Gastrocnemius medialis (tissue), 4 donors: ENCODE measurements around the gene KCNIP1. TPM values are rescaled to one million over a fixed set of nuclear protein-coding genes. Genes with fewer than 3 reads are reported as not detected.

ENCODE experiments used
- ATAC-seq, 2 donors: fragments of 150-250 bp; one replicate each; pipeline ENCODE4 v1.9.1; 2016
- DNase-seq, 2 donors: peaks; one replicate each; pipeline ENCODE4 v3.0.0-alpha.2; 2019
- H3K27ac ChIP-seq, 4 donors: fragments of 200-600 bp; sonication (generic); 1 replicate in 1 of 4; 2 replicates in 3 of 4; pipeline ENCODE4 v1.5.1; 2016 to 2018; ENCODE audit warnings: mild to moderate bottlenecking in 2 of 4, moderate library complexity in 1 of 4
- H3K27me3 ChIP-seq, 3 donors: fragments of 200-600 bp; sonication (generic) in 2 of 3; 1 replicate in 1 of 3; 2 replicates in 2 of 3; pipeline versions ENCODE4 v1.5.1 to v1.6.0; 2016 to 2019; ENCODE audit warnings: mild to moderate bottlenecking in 1 of 3, moderate library complexity in 1 of 3
- H3K36me3 ChIP-seq, 2 donors: fragments of 200-600 bp; sonication (generic) in 1 of 2; one replicate each; pipeline ENCODE4 v1.5.1; 2017 to 2018
- H3K4me1 ChIP-seq, 2 donors: fragments of 200-600 bp; sonication (generic) in 1 of 2; one replicate each; pipeline ENCODE4 v1.5.1; 2016 to 2017; ENCODE audit warnings: mild to moderate bottlenecking in 2 of 2
- H3K4me3 ChIP-seq, 4 donors: fragments of 200-600 bp; sonication (generic) in 3 of 4; 1 replicate in 1 of 4; 2 replicates in 3 of 4; pipeline ENCODE4 v1.5.1; 2016 to 2019; ENCODE audit warnings: mild to moderate bottlenecking in 2 of 4
- H3K9me3 ChIP-seq, 3 donors: fragments of 200-600 bp; sonication (generic) in 2 of 3; 1 replicate in 1 of 3; 2 replicates in 2 of 3; pipeline ENCODE4 v1.5.1; 2016 to 2019
- POLR2A ChIP-seq, 2 donors: fragments of 450-650 bp; IDR thresholded peaks; one replicate each; pipeline ENCODE4 v1.6.1; 2017; ENCODE audit warnings: antibody characterized with exemption in 2 of 2, mild to moderate bottlenecking in 2 of 2, moderate library complexity in 2 of 2
- in situ Hi-C, 4 donors: fragments of 200-750 bp; cut with MboI; loops; one replicate each; pipeline versions ENCODE4 v1.15.0 to v1.8.0; 2017; ENCODE audit warnings: low sequenced_read_pairs in 4 of 4
- intact Hi-C: fragments of 100-400 bp; cut with DNase I; formaldehyde crosslinking; loops from one replicate; pipeline ENCODE4 v1.15.1; 2023; ENCODE audit warnings: low total_unique reads
- total RNA-seq, 4 donors: library from RNA; depleted of rRNA; stranded (reverse); fragments of >200 nt; gene quantifications; one replicate each; pipeline versions ENCODE4 v1.1.0 to v1.2.3, GENCODE V29; 2016
- TF ChIP-seq, protein P1 (sequence below), 5 experiments: fragments of 450-650 bp in 3 of 5; fragments of 200-600 bp in 2 of 5; sonication (generic) in 2 of 5; IDR thresholded peaks in 4 of 5; conservative IDR thresholded peaks in 1 of 5; 1 replicate in 4 of 5; 2 replicates in 1 of 5; pipeline ENCODE4 v1.5.1; 2016 to 2019; ENCODE audit warnings: antibody characterized with exemption in 5 of 5, mild to moderate bottlenecking in 3 of 5, moderate library complexity in 3 of 5

The KCNIP1 gene
- total RNA-seq, 4 donors from 2014 or later = not detected

- in situ Hi-C loops = no loop called here
- H3K36me3 ChIP-seq = no peaks in the 10 kb centered on the region
- ATAC-seq (no peak), DNase-seq (no peak)
- intact Hi-C loops = no loop called here
- H3K27ac ChIP-seq = no peak overlapping the region
- no peaks in the 10 kb centered on the region for H3K9me3 ChIP-seq
- no peaks in the 10 kb centered on the region for H3K4me1 ChIP-seq
- TF ChIP-seq POLR2A (IDR thresholded peaks at IDR 0.05) = no peak
- TF ChIP-seq, protein P1, sequence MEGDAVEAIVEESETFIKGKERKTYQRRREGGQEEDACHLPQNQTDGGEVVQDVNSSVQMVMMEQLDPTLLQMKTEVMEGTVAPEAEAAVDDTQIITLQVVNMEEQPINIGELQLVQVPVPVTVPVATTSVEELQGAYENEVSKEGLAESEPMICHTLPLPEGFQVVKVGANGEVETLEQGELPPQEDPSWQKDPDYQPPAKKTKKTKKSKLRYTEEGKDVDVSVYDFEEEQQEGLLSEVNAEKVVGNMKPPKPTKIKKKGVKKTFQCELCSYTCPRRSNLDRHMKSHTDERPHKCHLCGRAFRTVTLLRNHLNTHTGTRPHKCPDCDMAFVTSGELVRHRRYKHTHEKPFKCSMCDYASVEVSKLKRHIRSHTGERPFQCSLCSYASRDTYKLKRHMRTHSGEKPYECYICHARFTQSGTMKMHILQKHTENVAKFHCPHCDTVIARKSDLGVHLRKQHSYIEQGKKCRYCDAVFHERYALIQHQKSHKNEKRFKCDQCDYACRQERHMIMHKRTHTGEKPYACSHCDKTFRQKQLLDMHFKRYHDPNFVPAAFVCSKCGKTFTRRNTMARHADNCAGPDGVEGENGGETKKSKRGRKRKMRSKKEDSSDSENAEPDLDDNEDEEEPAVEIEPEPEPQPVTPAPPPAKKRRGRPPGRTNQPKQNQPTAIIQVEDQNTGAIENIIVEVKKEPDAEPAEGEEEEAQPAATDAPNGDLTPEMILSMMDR (IDR thresholded peaks at IDR 0.05 in 4 of 5, conservative IDR thresholded peaks at IDR 0.05 in 1 of 5) = no peak
- H3K27me3 ChIP-seq = peaks cover 0 to 4% (median 0%) of the 10 kb centered on the region in 3 donors
- H3K4me3 ChIP-seq = no peak overlapping the region
Observed at GRCh38 chr5:170716396-170716795, 212.6 kb downstream of the KCNIP1 start.

- no peak for ATAC-seq
- in situ Hi-C loops = no loop called here
Observed at GRCh38 chr5:170719551-170719950, 215.7 kb downstream of the KCNIP1 start.

DNA sequence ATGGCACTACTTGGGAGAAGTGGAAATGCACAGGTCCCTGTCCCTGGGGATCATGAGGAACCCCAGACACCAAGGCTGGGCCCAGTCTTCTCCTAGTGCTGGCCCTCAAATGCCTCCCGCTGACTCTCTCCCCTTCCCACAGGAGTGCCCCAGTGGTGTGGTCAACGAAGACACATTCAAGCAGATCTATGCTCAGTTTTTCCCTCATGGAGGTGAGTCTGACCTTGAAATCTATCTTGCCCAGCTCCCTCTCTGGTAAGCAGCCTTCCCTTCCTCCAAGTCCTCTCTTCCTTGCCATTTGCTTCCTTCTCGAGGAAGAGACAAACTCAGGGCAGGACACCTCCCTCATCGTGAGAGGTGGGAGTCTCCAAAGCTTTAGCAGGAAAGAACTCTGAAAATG, 216.4 kb downstream of the KCNIP1 start:
- H3K27ac ChIP-seq = no peak overlapping the region
- H3K36me3 ChIP-seq = no peaks in the 10 kb centered on the region
- H3K9me3 ChIP-seq = no peaks in the 10 kb centered on the region
- in situ Hi-C loops = no loop called here
- ATAC-seq (no peak), DNase-seq (no peak)
- peaks cover 0 to 4% (median 0%) of the 10 kb centered on the region in 3 donors for H3K27me3 ChIP-seq
- TF ChIP-seq, protein P1 (IDR thresholded peaks at IDR 0.05 in 4 of 5, conservative IDR thresholded peaks at IDR 0.05 in 1 of 5) = no peak
- TF ChIP-seq POLR2A (IDR thresholded peaks at IDR 0.05) = no peak
- no peak overlapping the region for H3K4me3 ChIP-seq
- intact Hi-C loops = no loop called here
- no peaks in the 10 kb centered on the region for H3K4me1 ChIP-seq

More at GRCh38 chr5:170719551-170719950, 215.7 kb downstream of the KCNIP1 start:
- H3K4me3 ChIP-seq = no peak overlapping the region
- H3K4me1 ChIP-seq = no peaks in the 10 kb centered on the region
- H3K27ac ChIP-seq = no peak overlapping the region
- intact Hi-C loops = no loop called here
- no peaks in the 10 kb centered on the region for H3K9me3 ChIP-seq
- H3K27me3 ChIP-seq = peaks cover 0 to 4% (median 0%) of the 10 kb centered on the region in 3 donors
- no peak for DNase-seq
- no peaks in the 10 kb centered on the region for H3K36me3 ChIP-seq
- TF ChIP-seq, protein P1 (IDR thresholded peaks at IDR 0.05 in 4 of 5, conservative IDR thresholded peaks at IDR 0.05 in 1 of 5) = no peak
- no peak for TF ChIP-seq POLR2A (IDR thresholded peaks at IDR 0.05)

GRCh38 chr5:170720984-170721383, 217.2 kb downstream of the KCNIP1 start:
- Histone ChIP-seq H3K27ac (no peak overlapping the region), H3K9me3 (no peaks in the 10 kb centered on the region), H3K36me3 (no peaks in the 10 kb centered on the region), H3K4me1 (no peaks in the 10 kb centered on the region), H3K27me3 (peaks cover 0 to 4% (median 0%) of the 10 kb centered on the region in 3 donors), H3K4me3 (no peak overlapping the region)
- in situ Hi-C loops = no loop called here
- intact Hi-C loops = no loop called here
- ATAC-seq (no peak), DNase-seq (no peak)
- TF ChIP-seq POLR2A (IDR thresholded peaks at IDR 0.05) = no peak
- TF ChIP-seq, protein P1 (IDR thresholded peaks at IDR 0.05 in 4 of 5, conservative IDR thresholded peaks at IDR 0.05 in 1 of 5) = no peak

DNA sequence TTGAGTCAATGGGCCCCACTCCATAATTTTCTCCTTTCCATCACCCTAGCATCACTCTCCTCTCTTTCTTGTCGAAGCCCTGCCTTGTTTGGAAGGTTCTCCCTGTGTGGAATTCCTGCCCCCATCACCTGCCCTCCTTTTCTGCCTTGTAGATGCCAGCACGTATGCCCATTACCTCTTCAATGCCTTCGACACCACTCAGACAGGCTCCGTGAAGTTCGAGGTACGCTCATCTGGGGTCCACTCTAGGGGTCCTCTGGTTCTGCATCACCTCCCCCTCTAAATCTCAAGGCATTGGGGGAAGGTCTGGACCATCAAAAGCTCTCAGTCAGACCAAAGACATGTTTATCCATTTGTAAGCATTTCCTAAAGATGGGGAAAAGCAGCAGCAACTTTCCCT, 217.9 kb downstream of the KCNIP1 start:
- TF ChIP-seq, protein P1 (IDR thresholded peaks at IDR 0.05 in 4 of 5, conservative IDR thresholded peaks at IDR 0.05 in 1 of 5) = no peak
- TF ChIP-seq POLR2A (IDR thresholded peaks at IDR 0.05) = no peak
- intact Hi-C loops = no loop called here
- no peak for ATAC-seq

More for the DNA sequence above, 217.9 kb downstream of the KCNIP1 start:
- Histone ChIP-seq H3K4me3 (no peak overlapping the region), H3K36me3 (no peaks in the 10 kb centered on the region), H3K9me3 (no peaks in the 10 kb centered on the region), H3K27ac (no peak overlapping the region), H3K27me3 (peaks cover 0 to 2% (median 0%) of the 10 kb centered on the region in 3 donors), H3K4me1 (no peaks in the 10 kb centered on the region)
- in situ Hi-C loops = no loop called here
- no peak for DNase-seq
